ENCODE results near the gene PTPN3. TPM values are rescaled to one million over a fixed set of nuclear protein-coding genes. Genes with fewer than 3 reads are reported as not detected.

The PTPN3 gene
- total and polyA plus RNA-seq, 2 donors (not counting 1 experiment from before 2014, with no cell fraction given), result not detected

DNA sequence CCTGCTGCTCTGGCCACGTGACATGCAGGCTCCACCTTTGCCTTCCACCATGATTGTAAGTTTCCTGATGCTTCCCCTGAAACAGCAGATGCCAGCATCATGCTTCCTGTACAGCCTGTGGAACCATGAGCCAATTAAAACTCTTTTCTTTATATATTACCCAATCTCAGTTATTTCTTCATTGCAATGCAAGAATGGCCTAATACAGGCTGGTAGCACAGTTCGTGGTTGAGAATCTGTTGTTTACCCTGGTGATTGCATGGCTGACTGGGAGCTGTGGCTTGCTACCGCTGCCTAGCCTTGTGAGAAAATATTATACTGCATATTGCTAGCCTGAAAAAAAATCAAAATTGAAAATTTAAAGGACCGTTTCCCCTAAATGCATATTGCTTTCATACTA lies 44.8 kb upstream of the PTPN3 start:
- peaks cover 0 to 3% (median 0%) of the 10 kb centered on the region in 4 experiments for H3K27me3 ChIP-seq (replicated peaks in 1 of 4; ENCODE audit: control extremely low read depth in 1 of 4, control insufficient read depth in 3 of 4, insufficient read depth in 4 of 4, low read length in 3 of 4)
- no peaks in the 10 kb centered on the region for H4K20me1 ChIP-seq (ENCODE audit: control insufficient read depth, insufficient read depth, low read length, poor library complexity, severe bottlenecking)
- H2AFZ ChIP-seq (ENCODE audit: insufficient read depth, low read depth, low read length, poor library complexity, severe bottlenecking), result no peak overlapping the region
- no peak overlapping the region for H3K27ac ChIP-seq (ENCODE audit: low read length in 2 of 2)
- no peak for TF ChIP-seq CTCF (IDR thresholded peaks at IDR 0.05)
- no peak for TF ChIP-seq EZH2 (IDR thresholded peaks at IDR 0.05; ENCODE audit: borderline replicate concordance, insufficient read depth, low read depth, low read length, poor library complexity, severe bottlenecking)
- ChIA-PET POLR2A (no interaction called here), CTCF (no interaction called here)
- H3K9me3 ChIP-seq (ENCODE audit: control extremely low read depth in 1 of 3, control insufficient read depth in 2 of 3, insufficient read depth in 1 of 3, low read length in 2 of 3), result peaks cover 0 to 23% (median 2%) of the 10 kb centered on the region in 3 donors
- no peak overlapping the region for H3K4me2 ChIP-seq (replicated peaks; ENCODE audit: low read depth, low read length, poor library complexity, severe bottlenecking)
- no peaks in the 10 kb centered on the region for H3K36me3 ChIP-seq (replicated peaks in 1 of 2; ENCODE audit: control extremely low read depth in 1 of 2, control insufficient read depth in 1 of 2, extremely low read depth in 1 of 2, insufficient read depth in 2 of 2, low read length in 1 of 2)
- intact Hi-C loops (cut with micrococcal nuclease), result no loop called here
- no peak overlapping the region for H3K4me3 ChIP-seq (ENCODE audit: control extremely low read depth in 1 of 5, extremely low read depth in 1 of 5, insufficient read depth in 1 of 5, low read depth in 2 of 5, low read length in 4 of 5)
- no peaks in the 10 kb centered on the region for H3K4me1 ChIP-seq (ENCODE audit: control insufficient read depth in 2 of 2, insufficient read depth in 2 of 2, low read length in 2 of 2)
- ATAC-seq (ENCODE audit: low read depth) (no peak), DNase-seq (no peak)
- no peaks in the 10 kb centered on the region for H3K79me2 ChIP-seq (ENCODE audit: control insufficient read depth, insufficient read depth, low read length)
- peaks cover 7% of the 10 kb centered on the region for H3K9me3 Mint-ChIP-seq (ENCODE audit: insufficient read depth)
- H3K27me3 Mint-ChIP-seq, result peaks cover 25% of the 10 kb centered on the region
- 42% methylated on average over 2 of the region's 4 CpGs for WGBS (ENCODE audit: insufficient coverage)
- H3K4me3 Mint-ChIP-seq, result no peak overlapping the region
- no peaks in the 10 kb centered on the region for H3K4me1 Mint-ChIP-seq
- no peak overlapping the region for H3K27ac Mint-ChIP-seq
- H3K9ac ChIP-seq (ENCODE audit: low read length), result no peak overlapping the region

GRCh38 chr9:109538346-109538745 lies 40.2 kb upstream of the PTPN3 start:
- Histone ChIP-seq H3K36me3 (replicated peaks in 1 of 2; ENCODE audit: control extremely low read depth in 1 of 2, control insufficient read depth in 1 of 2, extremely low read depth in 1 of 2, insufficient read depth in 2 of 2, low read length in 1 of 2) (no peaks in the 10 kb centered on the region), H3K9me3 (ENCODE audit: control extremely low read depth in 1 of 3, control insufficient read depth in 2 of 3, insufficient read depth in 1 of 3, low read length in 2 of 3) (peaks cover 0 to 9% (median 0%) of the 10 kb centered on the region in 3 donors), H3K4me1 (ENCODE audit: control insufficient read depth in 2 of 2, insufficient read depth in 2 of 2, low read length in 2 of 2) (no peaks in the 10 kb centered on the region), H3K9ac (ENCODE audit: low read length) (no peak overlapping the region), H3K4me2 (replicated peaks; ENCODE audit: low read depth, low read length, poor library complexity, severe bottlenecking) (no peak overlapping the region), H3K27ac (ENCODE audit: low read length in 2 of 2) (no peak overlapping the region), H3K27me3 (replicated peaks in 1 of 4; ENCODE audit: control extremely low read depth in 1 of 4, control insufficient read depth in 3 of 4, insufficient read depth in 4 of 4, low read length in 3 of 4) (peaks cover 0 to 3% (median 0%) of the 10 kb centered on the region in 4 experiments), H3K79me2 (ENCODE audit: control insufficient read depth, insufficient read depth, low read length) (no peaks in the 10 kb centered on the region), H2AFZ (ENCODE audit: insufficient read depth, low read depth, low read length, poor library complexity, severe bottlenecking) (no peak overlapping the region), H4K20me1 (ENCODE audit: control insufficient read depth, insufficient read depth, low read length, poor library complexity, severe bottlenecking) (no peaks in the 10 kb centered on the region), H3K4me3 (ENCODE audit: control extremely low read depth in 1 of 5, extremely low read depth in 1 of 5, insufficient read depth in 1 of 5, low read depth in 2 of 5, low read length in 4 of 5) (no peak overlapping the region)
- no peak for ATAC-seq (ENCODE audit: low read depth)
- H3K9me3 Mint-ChIP-seq (ENCODE audit: insufficient read depth), result no peaks in the 10 kb centered on the region
- DNase-seq, result no peak
- H3K27ac Mint-ChIP-seq, result no peak overlapping the region
- POLR2A ChIA-PET, result no interaction called here
- 94% methylated on average over 3 of the region's 5 CpGs for WGBS (ENCODE audit: insufficient coverage)
- TF ChIP-seq EZH2 (IDR thresholded peaks at IDR 0.05; ENCODE audit: borderline replicate concordance, insufficient read depth, low read depth, low read length, poor library complexity, severe bottlenecking), result no peak
- no peak for TF ChIP-seq CTCF (IDR thresholded peaks at IDR 0.05)
- H3K4me3 Mint-ChIP-seq, result no peak overlapping the region
- peaks cover 34% of the 10 kb centered on the region for H3K27me3 Mint-ChIP-seq
- H3K4me1 Mint-ChIP-seq, result no peaks in the 10 kb centered on the region
- CTCF ChIA-PET, result no interaction called here
- intact Hi-C loops (cut with micrococcal nuclease), result no loop called here

Measured in B cell (primary cell).